Measurements from ENCODE around the gene GRIK5. TPM values are rescaled to one million over a fixed set of nuclear protein-coding genes. Genes with fewer than 3 reads are reported as not detected.
"Not testable (repeated sequence)": the region's sequence is repeated elsewhere in the genome, so short reads cannot be mapped to it uniquely, and the experiment has no call there.

The GRIK5 gene
- total RNA-seq, 2 donors from 2014 or later: 22.3 to 24.8 TPM

DNA sequence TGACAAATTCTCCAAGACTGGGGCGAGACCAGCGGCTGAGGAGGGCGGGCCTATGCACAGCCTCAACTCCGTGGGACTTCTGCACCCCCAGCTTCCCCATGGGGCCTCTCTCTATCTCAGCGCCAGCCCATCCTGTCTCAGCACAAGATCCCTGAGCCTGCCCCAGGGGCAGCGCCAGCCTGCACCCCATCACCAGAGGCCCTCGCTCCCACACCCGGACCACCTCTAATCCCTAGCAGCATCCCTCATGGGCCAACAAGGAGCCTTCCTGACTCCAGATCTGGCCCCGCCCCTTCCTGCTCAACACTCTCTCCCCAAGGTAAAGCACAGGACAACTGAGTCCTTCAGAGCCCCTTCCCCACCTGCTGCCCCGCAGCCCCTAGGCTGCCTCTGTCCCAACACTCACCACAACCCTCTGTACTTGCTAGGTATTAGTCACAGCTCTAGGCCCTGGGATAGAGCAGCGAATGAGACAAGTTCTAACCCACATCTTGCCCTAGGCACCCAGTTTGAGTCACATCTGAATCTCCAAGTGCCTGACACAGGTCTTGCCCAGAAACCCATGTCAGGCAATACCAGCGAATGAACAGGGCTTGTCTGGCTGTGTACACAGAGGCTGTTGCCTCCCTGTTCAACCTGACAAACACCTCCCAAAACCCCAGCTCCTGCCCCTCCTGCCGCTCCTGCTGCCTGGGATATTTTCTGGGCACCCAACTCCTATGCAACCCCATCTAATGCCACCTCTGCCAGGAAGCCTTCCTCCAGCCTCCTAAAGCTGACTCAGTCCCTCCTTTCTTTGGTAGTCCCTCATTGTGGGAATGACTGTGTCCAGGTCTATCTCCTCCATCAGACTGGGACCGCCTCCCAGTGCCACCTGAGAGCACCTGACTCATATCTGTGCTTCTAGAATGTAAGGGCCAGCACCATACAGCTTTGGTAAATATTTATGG is 18.6 kb downstream of the GRIK5 start:
- no peaks in the 10 kb centered on the region for H3K9me3 ChIP-seq
- ATAC-seq (ENCODE audit: insufficient number of reproducible peaks, low FRiP score, low read depth): no peak
- TF ChIP-seq, protein P1, sequence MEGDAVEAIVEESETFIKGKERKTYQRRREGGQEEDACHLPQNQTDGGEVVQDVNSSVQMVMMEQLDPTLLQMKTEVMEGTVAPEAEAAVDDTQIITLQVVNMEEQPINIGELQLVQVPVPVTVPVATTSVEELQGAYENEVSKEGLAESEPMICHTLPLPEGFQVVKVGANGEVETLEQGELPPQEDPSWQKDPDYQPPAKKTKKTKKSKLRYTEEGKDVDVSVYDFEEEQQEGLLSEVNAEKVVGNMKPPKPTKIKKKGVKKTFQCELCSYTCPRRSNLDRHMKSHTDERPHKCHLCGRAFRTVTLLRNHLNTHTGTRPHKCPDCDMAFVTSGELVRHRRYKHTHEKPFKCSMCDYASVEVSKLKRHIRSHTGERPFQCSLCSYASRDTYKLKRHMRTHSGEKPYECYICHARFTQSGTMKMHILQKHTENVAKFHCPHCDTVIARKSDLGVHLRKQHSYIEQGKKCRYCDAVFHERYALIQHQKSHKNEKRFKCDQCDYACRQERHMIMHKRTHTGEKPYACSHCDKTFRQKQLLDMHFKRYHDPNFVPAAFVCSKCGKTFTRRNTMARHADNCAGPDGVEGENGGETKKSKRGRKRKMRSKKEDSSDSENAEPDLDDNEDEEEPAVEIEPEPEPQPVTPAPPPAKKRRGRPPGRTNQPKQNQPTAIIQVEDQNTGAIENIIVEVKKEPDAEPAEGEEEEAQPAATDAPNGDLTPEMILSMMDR (IDR thresholded peaks at IDR 0.05): no peak
- H3K4me1 ChIP-seq (ENCODE audit: control insufficient read depth in 1 of 2, low read depth in 2 of 2): no peaks in the 10 kb centered on the region
- DNase-seq (ENCODE audit: low spot score): no peak
- no peaks in the 10 kb centered on the region for H3K27me3 ChIP-seq (replicated peaks; ENCODE audit: insufficient read depth)
- H3K4me3 ChIP-seq: no peak overlapping the region
- H3K36me3 ChIP-seq: peaks cover 24% of the 10 kb centered on the region
- no peak overlapping the region for H3K27ac ChIP-seq

DNA sequence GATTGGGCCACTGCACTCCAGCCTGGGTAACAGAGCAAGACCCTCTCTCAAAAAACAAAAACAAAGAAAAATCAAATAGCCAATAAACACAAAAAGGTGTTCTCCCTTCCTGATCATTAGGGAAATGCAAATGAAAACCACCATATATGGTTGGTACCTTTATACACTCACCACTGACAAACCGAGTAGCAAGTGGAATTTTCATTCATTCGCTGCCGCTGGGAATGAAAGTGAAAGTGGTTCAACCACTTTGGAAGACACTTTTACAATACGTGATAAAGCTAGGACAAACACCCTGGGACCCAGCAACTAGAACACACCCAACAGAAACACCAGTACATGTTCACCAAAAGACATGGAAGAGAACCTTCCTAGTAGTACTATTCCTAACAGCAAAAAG is 21.0 kb downstream of the GRIK5 start:
- peaks cover 16% of the 10 kb centered on the region for H3K36me3 ChIP-seq
- H3K9me3 ChIP-seq: no peaks in the 10 kb centered on the region
- DNase-seq (ENCODE audit: low spot score) (no peak), ATAC-seq (ENCODE audit: insufficient number of reproducible peaks, low FRiP score, low read depth) (no peak)
- H3K4me3 ChIP-seq: no peak overlapping the region
- no peak overlapping the region for H3K27ac ChIP-seq
- no peaks in the 10 kb centered on the region for H3K27me3 ChIP-seq (replicated peaks; ENCODE audit: insufficient read depth)
- TF ChIP-seq, protein P1 (IDR thresholded peaks at IDR 0.05): no peak
- no peaks in the 10 kb centered on the region for H3K4me1 ChIP-seq (ENCODE audit: control insufficient read depth in 1 of 2, low read depth in 2 of 2)

DNA sequence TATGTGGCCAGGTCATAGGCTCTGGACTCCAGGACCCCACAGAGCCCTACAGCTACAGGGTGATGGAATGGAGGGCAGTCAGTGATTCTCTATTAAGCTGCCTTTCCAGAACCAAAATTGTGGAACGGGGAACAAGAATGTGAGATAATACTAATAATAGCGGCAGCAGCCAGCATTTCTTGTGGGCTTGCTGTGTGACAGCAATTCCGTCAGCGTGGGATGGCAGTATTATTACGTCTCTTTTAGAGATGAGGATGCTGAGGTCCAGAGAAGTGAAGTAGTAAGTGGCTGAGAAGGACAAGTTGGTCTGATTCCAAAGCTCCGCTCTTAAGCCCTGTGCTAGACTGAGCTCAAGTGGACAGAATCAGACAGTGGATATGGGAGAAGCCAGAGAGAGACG is 24.4 kb downstream of the GRIK5 start:
- TF ChIP-seq, protein P1 (IDR thresholded peaks at IDR 0.05): no peak
- no peak overlapping the region for H3K27ac ChIP-seq
- DNase-seq (ENCODE audit: low spot score) (no peak), ATAC-seq (ENCODE audit: insufficient number of reproducible peaks, low FRiP score, low read depth) (no peak)
- no peaks in the 10 kb centered on the region for H3K27me3 ChIP-seq (replicated peaks; ENCODE audit: insufficient read depth)
- H3K9me3 ChIP-seq: no peaks in the 10 kb centered on the region
- no peaks in the 10 kb centered on the region for H3K4me1 ChIP-seq (ENCODE audit: control insufficient read depth in 1 of 2, low read depth in 2 of 2)
- no peak overlapping the region for H3K4me3 ChIP-seq
- H3K36me3 ChIP-seq: peaks cover 26% of the 10 kb centered on the region

DNA sequence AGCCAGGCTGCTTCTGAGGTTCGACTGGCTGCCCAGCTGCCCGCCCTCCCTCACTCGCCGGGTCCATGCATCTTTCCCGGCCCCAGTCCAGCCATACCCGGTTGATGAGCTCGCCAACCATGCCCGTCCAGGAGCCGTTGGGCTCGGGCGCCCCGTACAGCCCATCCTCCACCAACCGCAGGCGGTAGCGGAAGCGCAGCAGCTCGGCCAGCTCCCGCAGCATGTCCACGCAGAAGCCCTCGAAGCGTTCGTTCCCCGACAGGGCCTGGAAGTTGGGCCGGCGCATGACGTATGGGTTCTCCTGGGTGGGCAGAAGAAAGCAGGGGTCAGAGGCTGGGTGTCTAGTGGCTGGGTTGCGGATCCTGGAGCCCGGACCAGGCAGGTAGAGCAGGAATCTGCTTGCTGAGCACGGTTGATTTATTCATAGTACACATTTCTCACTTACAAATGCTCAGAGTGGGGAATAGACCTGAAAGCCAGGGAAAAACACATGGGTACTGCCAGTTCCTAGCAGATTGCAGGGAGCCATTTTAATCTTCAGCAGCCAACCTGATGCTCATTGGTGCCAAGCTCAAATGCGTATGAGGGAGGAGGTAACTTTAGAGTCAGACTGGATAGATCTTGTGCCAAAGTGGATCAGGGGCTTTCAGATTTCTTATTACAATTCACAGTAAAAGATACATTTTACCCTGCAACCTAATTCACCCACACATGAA is 27.4 kb downstream of the GRIK5 start:
- no peak overlapping the region for H3K27ac ChIP-seq
- DNase-seq (ENCODE audit: low spot score): no peak
- no peaks in the 10 kb centered on the region for H3K27me3 ChIP-seq (replicated peaks; ENCODE audit: insufficient read depth)
- TF ChIP-seq, protein P1 (IDR thresholded peaks at IDR 0.05): no peak
- peaks cover 26% of the 10 kb centered on the region for H3K36me3 ChIP-seq
- ATAC-seq (ENCODE audit: insufficient number of reproducible peaks, low FRiP score, low read depth): no peak
- no peaks in the 10 kb centered on the region for H3K4me1 ChIP-seq (ENCODE audit: control insufficient read depth in 1 of 2, low read depth in 2 of 2)
- no peaks in the 10 kb centered on the region for H3K9me3 ChIP-seq
- H3K4me3 ChIP-seq: no peak overlapping the region

DNA sequence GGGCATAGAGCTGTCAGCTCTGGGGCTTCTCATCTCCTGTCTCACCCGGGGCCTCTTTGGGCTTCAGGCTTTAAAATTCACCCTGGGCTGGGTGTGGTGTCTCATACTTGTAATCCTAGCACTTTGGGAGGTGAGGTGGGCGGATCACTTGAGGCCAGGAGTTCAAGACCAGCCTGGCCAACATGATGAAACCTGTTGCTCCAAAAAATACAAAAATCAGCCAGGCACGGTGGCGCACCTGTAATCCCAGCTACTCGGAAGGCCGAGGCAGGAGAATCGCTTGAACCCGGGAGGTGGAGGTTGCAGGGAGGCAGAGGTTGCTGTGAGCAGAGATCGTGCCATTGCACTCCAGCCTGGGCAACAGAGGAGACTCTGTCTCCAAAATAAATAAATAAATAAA is 29.5 kb downstream of the GRIK5 start:
- H3K4me1 ChIP-seq (ENCODE audit: control insufficient read depth in 1 of 2, low read depth in 2 of 2); DNase-seq (ENCODE audit: low spot score); H3K4me3 ChIP-seq; ATAC-seq (ENCODE audit: insufficient number of reproducible peaks, low FRiP score, low read depth); H3K27ac ChIP-seq; H3K27me3 ChIP-seq (replicated peaks; ENCODE audit: insufficient read depth); H3K9me3 ChIP-seq: not testable (repeated sequence)
- H3K36me3 ChIP-seq: peaks cover 26% of the 10 kb centered on the region
